Caco-2 (cell line): ENCODE measurements around the gene FOXN4. TPM values are rescaled to one million over a fixed set of nuclear protein-coding genes. Genes with fewer than 3 reads are reported as not detected.

Source experiments
- BruUV-seq: library from RNA; stranded (reverse); fragments of 400-500 nt; replicated peaks from 2 replicates; lab custom pipeline; 2021; lab: Mats Ljungman, UMichigan
- CTCF ChIA-PET: fragments of 300-600 bp; sonication (Branson Sonifier 250); formaldehyde crosslinking; loops from one replicate; lab custom pipeline; 2022; ENCODE audit warnings: antibody characterized with exemption; lab: Charles Lee
- POLR2A ChIA-PET: fragments of 300-600 bp; sonication (Branson Sonifier 250); formaldehyde crosslinking; loops from one replicate; lab custom pipeline; 2022; ENCODE audit warnings: antibody characterized with exemption; lab: Charles Lee
- DNase-seq, 2 experiments: peaks; one replicate each; pipeline versions ENCODE4 v3.0.0 to v3.0.0-alpha.2; 2020 to 2022
- H3K27me3 ChIP-seq: replicated peaks from 2 replicates; pipeline ENCODE4 v1.6.0; 2011; ENCODE audit warnings: low read length; ENCODE audit not compliant: control insufficient read depth, insufficient read depth
- H3K36me3 ChIP-seq: 2 replicates; pipeline ENCODE4 v1.5.1; 2011; ENCODE audit warnings: low read length; ENCODE audit not compliant: control insufficient read depth, insufficient read depth
- H3K4me1 ChIP-seq: fragments of 250-450 bp; sonication (Bioruptor Pico); 2 replicates; pipeline ENCODE4 v1.5.1; 2020; ENCODE audit warnings: mild to moderate bottlenecking
- H3K4me3 ChIP-seq: 2 replicates; pipeline ENCODE4 v1.5.1; 2011; ENCODE audit warnings: low read depth, mild to moderate bottlenecking, control low read depth, low read length
- H3K9me3 ChIP-seq: fragments of 250-450 bp; sonication (Bioruptor Pico); 2 replicates; pipeline ENCODE4 v1.5.1; 2020; ENCODE audit warnings: mild to moderate bottlenecking, moderate library complexity
- H3K27ac Mint-ChIP-seq: one replicate; pipeline ENCODE4 v1.8.0; 2022; ENCODE audit warnings: mixed read lengths; ENCODE audit not compliant: unreplicated experiment
- H3K27me3 Mint-ChIP-seq: one replicate; pipeline ENCODE4 v1.8.0; 2022; ENCODE audit warnings: mixed read lengths; ENCODE audit not compliant: insufficient read depth, unreplicated experiment
- H3K36me3 Mint-ChIP-seq: one replicate; pipeline ENCODE4 v1.8.0; 2022; ENCODE audit warnings: mild to moderate bottlenecking, mixed read lengths; ENCODE audit not compliant: insufficient read depth, unreplicated experiment
- H3K4me1 Mint-ChIP-seq: one replicate; pipeline ENCODE4 v1.8.0; 2022; ENCODE audit warnings: low read depth, mixed read lengths; ENCODE audit not compliant: unreplicated experiment
- H3K4me3 Mint-ChIP-seq: one replicate; pipeline ENCODE4 v1.8.0; 2022; ENCODE audit warnings: mild to moderate bottlenecking, moderate library complexity, mixed read lengths; ENCODE audit not compliant: unreplicated experiment
- H3K9me3 Mint-ChIP-seq: one replicate; pipeline ENCODE4 v1.8.0; 2022; ENCODE audit warnings: mixed read lengths; ENCODE audit not compliant: unreplicated experiment
- intact Hi-C: fragments of 100-400 bp; cut with micrococcal nuclease; formaldehyde crosslinking; loops from one replicate; pipeline ENCODE4 v1.10.0; 2022; ENCODE audit not compliant: unreplicated experiment
- total RNA-seq: library from RNA; stranded (reverse); gene quantifications from 2 replicates; pipeline ENCODE4 v1.2.3, GENCODE V29; 2022
- TF ChIP-seq, protein P1 (sequence below), 2 experiments: fragments of 200-600 bp in 1 of 2; IDR thresholded peaks; 1 replicate in 1 of 2; 2 replicates in 1 of 2; pipeline versions ENCODE4 v1.5.1 to v1.8.0; 2011 to 2022; ENCODE audit warnings: antibody characterized with exemption in 1 of 2, control low read depth in 1 of 2, inconsistent platforms in 1 of 2, low read depth in 1 of 2, low read length in 1 of 2, mild to moderate bottlenecking in 1 of 2, moderate library complexity in 1 of 2; ENCODE audit not compliant: insufficient read depth in 1 of 2, severe bottlenecking in 1 of 2, unreplicated experiment in 1 of 2

FOXN4 gene
- total RNA-seq, 1 experiment from 2014 or later, result 0.95 TPM

DNA sequence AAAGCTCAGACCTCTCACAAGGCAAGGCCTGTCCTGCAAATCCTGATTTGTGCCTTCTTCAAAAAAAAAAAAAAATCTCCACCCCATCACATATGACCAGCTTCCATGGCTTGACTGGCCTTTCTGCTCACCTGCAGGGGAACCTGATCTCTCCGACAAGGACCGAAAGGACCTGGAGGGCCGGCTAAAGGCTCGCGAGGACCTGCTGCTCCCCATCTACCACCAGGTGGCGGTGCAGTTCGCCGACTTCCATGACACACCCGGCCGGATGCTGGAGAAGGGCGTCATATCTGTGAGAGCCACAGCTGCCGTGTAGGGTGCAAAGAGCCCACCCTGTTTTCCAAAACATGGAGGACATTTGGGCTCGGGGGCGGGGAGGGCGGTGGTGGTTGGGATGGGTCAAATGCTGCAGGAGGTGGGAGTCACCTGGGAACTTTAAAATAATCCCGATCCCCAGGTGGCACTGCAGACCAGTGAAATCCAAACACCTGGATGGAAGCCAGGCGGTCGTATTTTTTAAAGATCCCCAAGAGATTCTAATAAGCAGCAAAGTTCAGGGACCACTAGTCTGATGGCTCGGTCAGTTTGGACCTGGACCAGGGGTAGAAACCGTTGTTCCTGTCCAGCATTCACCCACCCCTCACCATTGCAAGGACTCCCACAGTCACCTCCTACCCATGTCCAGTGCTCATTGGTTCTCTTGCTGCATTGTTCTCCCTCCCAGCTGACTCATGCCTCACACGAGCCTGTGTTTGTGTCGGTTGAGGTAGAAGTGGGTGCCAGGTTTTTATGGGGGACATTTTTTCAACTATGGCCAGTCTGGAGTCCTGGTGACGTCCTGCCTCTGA is 44.8 kb downstream of the FOXN4 start:
- H3K36me3 Mint-ChIP-seq, result no peaks in the 10 kb centered on the region
- no peak overlapping the region for H3K4me3 Mint-ChIP-seq
- Histone ChIP-seq H3K36me3 (peaks cover 2% of the 10 kb centered on the region; the same call in 1 of the 2 replicates), H3K27me3 (no peaks in the 10 kb centered on the region), H3K9me3 (no peaks in the 10 kb centered on the region), H3K4me3 (no peak overlapping the region), H3K4me1 (no peaks in the 10 kb centered on the region)
- H3K27me3 Mint-ChIP-seq, result no peaks in the 10 kb centered on the region
- ChIA-PET POLR2A (no interaction called here), CTCF (interaction anchor here (0.6 to 2.5 kb wide), 12 partner anchors 14 to 470 kb away, joined by 3 to 52 read pairs (median 5); no protein-coding TSS in a partner anchor)
- H3K4me1 Mint-ChIP-seq, result no peaks in the 10 kb centered on the region
- TF ChIP-seq, protein P1, sequence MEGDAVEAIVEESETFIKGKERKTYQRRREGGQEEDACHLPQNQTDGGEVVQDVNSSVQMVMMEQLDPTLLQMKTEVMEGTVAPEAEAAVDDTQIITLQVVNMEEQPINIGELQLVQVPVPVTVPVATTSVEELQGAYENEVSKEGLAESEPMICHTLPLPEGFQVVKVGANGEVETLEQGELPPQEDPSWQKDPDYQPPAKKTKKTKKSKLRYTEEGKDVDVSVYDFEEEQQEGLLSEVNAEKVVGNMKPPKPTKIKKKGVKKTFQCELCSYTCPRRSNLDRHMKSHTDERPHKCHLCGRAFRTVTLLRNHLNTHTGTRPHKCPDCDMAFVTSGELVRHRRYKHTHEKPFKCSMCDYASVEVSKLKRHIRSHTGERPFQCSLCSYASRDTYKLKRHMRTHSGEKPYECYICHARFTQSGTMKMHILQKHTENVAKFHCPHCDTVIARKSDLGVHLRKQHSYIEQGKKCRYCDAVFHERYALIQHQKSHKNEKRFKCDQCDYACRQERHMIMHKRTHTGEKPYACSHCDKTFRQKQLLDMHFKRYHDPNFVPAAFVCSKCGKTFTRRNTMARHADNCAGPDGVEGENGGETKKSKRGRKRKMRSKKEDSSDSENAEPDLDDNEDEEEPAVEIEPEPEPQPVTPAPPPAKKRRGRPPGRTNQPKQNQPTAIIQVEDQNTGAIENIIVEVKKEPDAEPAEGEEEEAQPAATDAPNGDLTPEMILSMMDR (IDR thresholded peaks at IDR 0.05; ENCODE audit: insufficient read depth in 1 of 2, low read depth in 1 of 2, low read length in 1 of 2, severe bottlenecking in 1 of 2, unreplicated experiment in 1 of 2), result peak; percentile 88 to 95
- no peak overlapping the region for H3K27ac Mint-ChIP-seq
- BruUV-seq, result no TSS peak
- H3K9me3 Mint-ChIP-seq, result no peaks in the 10 kb centered on the region
- peak; percentile 84 to 90 for DNase-seq
- intact Hi-C loops, result loop anchor here (1.0 kb wide), 1 partner anchor 121 kb away; no protein-coding TSS in a partner anchor

DNA sequence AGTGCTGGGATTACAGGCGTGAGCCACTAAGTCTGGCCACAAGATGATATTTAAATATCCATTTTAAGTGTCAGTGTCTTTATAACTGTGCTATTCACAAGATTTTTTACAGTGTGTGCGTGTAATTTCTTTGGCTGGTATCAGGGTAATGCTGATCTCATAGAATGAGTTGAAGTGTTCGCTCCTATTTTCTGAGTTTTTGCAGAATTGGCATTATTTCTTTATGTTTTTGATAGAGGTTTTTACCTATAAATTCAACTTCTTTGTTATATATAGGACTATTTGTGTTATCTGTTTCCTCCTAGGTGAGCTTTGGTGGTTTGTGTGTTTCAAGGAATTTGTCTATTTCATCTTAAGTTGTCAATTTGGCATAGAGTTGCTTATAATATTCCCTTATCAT is 45.6 kb downstream of the FOXN4 start:
- no peaks in the 10 kb centered on the region for H3K4me1 ChIP-seq
- Mint-ChIP-seq H3K4me1 (no peaks in the 10 kb centered on the region), H3K36me3 (no peaks in the 10 kb centered on the region), H3K27ac (no peak overlapping the region), H3K9me3 (no peaks in the 10 kb centered on the region), H3K27me3 (no peaks in the 10 kb centered on the region), H3K4me3 (no peak overlapping the region)
- H3K27me3 ChIP-seq, result no peaks in the 10 kb centered on the region
- CTCF ChIA-PET, result interaction anchor here (0.6 to 2.5 kb wide), 8 partner anchors 15 to 135 kb away, joined by 3 to 52 read pairs (median 6); no protein-coding TSS in a partner anchor
- peaks cover 2% of the 10 kb centered on the region; the same call in 1 of the 2 replicates for H3K36me3 ChIP-seq
- intact Hi-C loops, result no loop called here
- TF ChIP-seq, protein P1 (IDR thresholded peaks at IDR 0.05; ENCODE audit: insufficient read depth in 1 of 2, low read depth in 1 of 2, low read length in 1 of 2, severe bottlenecking in 1 of 2, unreplicated experiment in 1 of 2), result no peak
- BruUV-seq, result no TSS peak
- H3K9me3 ChIP-seq, result no peaks in the 10 kb centered on the region
- no peak for DNase-seq
- POLR2A ChIA-PET, result no interaction called here
- H3K4me3 ChIP-seq, result no peak overlapping the region

DNA sequence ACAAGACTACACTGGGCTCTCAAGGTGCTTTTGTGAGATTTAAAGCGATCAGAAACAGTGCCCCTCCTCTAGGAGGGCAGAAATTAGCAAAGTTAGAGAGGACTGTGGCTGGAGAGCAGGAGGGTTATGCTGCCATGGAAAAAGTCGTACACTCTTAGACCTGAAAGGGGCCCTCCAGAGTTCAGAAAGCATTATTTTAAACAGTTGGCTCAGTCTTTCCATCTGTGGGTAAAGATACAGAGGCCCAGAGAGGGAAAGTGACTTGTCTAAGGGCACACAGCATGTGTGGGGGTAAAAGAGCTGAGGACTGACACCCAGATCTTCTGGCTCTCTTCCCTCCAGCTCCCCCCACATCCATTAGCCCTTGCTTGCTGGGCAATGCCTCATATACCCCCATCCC is 47.1 kb downstream of the FOXN4 start:
- intact Hi-C loops, result no loop called here

More for the DNA sequence above, 47.1 kb downstream of the FOXN4 start:
- no peaks in the 10 kb centered on the region for H3K27me3 Mint-ChIP-seq
- no peak for DNase-seq
- no peaks in the 10 kb centered on the region for H3K4me1 Mint-ChIP-seq
- TF ChIP-seq, protein P1 (IDR thresholded peaks at IDR 0.05; ENCODE audit: insufficient read depth in 1 of 2, low read depth in 1 of 2, low read length in 1 of 2, severe bottlenecking in 1 of 2, unreplicated experiment in 1 of 2), result no peak
- POLR2A ChIA-PET, result no interaction called here
- no peaks in the 10 kb centered on the region for H3K36me3 Mint-ChIP-seq
- CTCF ChIA-PET, result interaction anchor here (1.2 kb wide), 3 partner anchors 123 to 132 kb away, joined by 3 to 4 read pairs (median 3); no protein-coding TSS in a partner anchor
- H3K27ac Mint-ChIP-seq, result no peak overlapping the region
- no TSS peak for BruUV-seq
- H3K9me3 Mint-ChIP-seq, result no peaks in the 10 kb centered on the region
- Histone ChIP-seq H3K4me1 (no peaks in the 10 kb centered on the region), H3K27me3 (no peaks in the 10 kb centered on the region), H3K4me3 (no peak overlapping the region), H3K36me3 (peaks cover 2% of the 10 kb centered on the region; the same call in 1 of the 2 replicates), H3K9me3 (no peaks in the 10 kb centered on the region)
- H3K4me3 Mint-ChIP-seq, result no peak overlapping the region
